Activated gamma-delta T cell treated with anti-CD3 and anti-CD28 coated beads, Interleukin-2, amount 50 U/mL, for 16 hours (primary cell): ENCODE measurements around the gene DTD2.
A peak's percentile ranks its signal among the peaks of the same experiment; 100 is the strongest.
"Not testable (repeated sequence)": the region's sequence is repeated elsewhere in the genome, so short reads cannot be mapped to it uniquely, and the experiment has no call there.

Source experiments
- DNase-seq: peaks from one replicate; pipeline ENCODE4 v3.0.0-alpha.2; 2020; ENCODE audit warnings: low read depth

DTD2 gene

GRCh38 chr14:31441273-31442111 lies 15.8 kb downstream of the DTD2 start:
- DNase-seq = no peak

- DNase-seq = no peak
These were observed 17.0 kb downstream of the DTD2 start for GRCh38 chr14:31440280-31440679.

GRCh38 chr14:31439561-31439960 lies 17.7 kb downstream of the DTD2 start:
- no peak for DNase-seq

GRCh38 chr14:31437045-31437691 lies 20.1 kb downstream of the DTD2 start:
- DNase-seq = not testable (repeated sequence)

- no peak for DNase-seq
These were observed 22.0 kb downstream of the DTD2 start for GRCh38 chr14:31435276-31435675.

- no peak for DNase-seq
These were observed 26.6 kb downstream of the DTD2 start for GRCh38 chr14:31430634-31431264.

GRCh38 chr14:31429791-31430190 lies 27.5 kb downstream of the DTD2 start:
- DNase-seq = no peak

- DNase-seq = no peak
These were observed 29.3 kb downstream of the DTD2 start for GRCh38 chr14:31428011-31428410.

- no peak for DNase-seq
These were observed 30.6 kb downstream of the DTD2 start for GRCh38 chr14:31426663-31427062.

GRCh38 chr14:31425905-31426304 lies 31.4 kb downstream of the DTD2 start:
- DNase-seq = no peak

GRCh38 chr14:31421200-31421599 lies 36.1 kb downstream of the DTD2 start:
- no peak for DNase-seq

- DNase-seq = peak; percentile 86
These were observed 36.8 kb downstream of the DTD2 start, which contains the start of gene HEATR5A for GRCh38 chr14:31420319-31421111. TSS of gene HEATR5A (minus strand) at chr14:31420550. CDS start at chr14:31402975, 17,575 bp downstream.

GRCh38 chr14:31419967-31420318 lies 37.4 kb downstream of the DTD2 start:
- DNase-seq = no peak

GRCh38 chr14:31419179-31419966 lies 37.9 kb downstream of the DTD2 start:
- DNase-seq = no peak

GRCh38 chr14:31418440-31418839 lies 38.9 kb downstream of the DTD2 start:
- DNase-seq = no peak

- DNase-seq = no peak
These were observed 43.0 kb downstream of the DTD2 start for GRCh38 chr14:31414190-31414833.

- DNase-seq = no peak
These were observed 46.0 kb downstream of the DTD2 start for GRCh38 chr14:31411218-31411727.

GRCh38 chr14:31410048-31410650 lies 47.2 kb downstream of the DTD2 start:
- DNase-seq = no peak

GRCh38 chr14:31408421-31408820 lies 48.9 kb downstream of the DTD2 start:
- no peak for DNase-seq

GRCh38 chr14:31405599-31406232 lies 51.6 kb downstream of the DTD2 start:
- DNase-seq = no peak
